HG02938 (cell line): ENCODE data around the gene AQP9.

Source experiments
- ATAC-seq: cut with Tn5 transposase; IDR thresholded peaks from one replicate; pipeline ENCODE4 v1.9.1; 2021; ENCODE audit warnings: mild to moderate bottlenecking, moderate library complexity; ENCODE audit not compliant: unreplicated experiment

The AQP9 gene

DNA sequence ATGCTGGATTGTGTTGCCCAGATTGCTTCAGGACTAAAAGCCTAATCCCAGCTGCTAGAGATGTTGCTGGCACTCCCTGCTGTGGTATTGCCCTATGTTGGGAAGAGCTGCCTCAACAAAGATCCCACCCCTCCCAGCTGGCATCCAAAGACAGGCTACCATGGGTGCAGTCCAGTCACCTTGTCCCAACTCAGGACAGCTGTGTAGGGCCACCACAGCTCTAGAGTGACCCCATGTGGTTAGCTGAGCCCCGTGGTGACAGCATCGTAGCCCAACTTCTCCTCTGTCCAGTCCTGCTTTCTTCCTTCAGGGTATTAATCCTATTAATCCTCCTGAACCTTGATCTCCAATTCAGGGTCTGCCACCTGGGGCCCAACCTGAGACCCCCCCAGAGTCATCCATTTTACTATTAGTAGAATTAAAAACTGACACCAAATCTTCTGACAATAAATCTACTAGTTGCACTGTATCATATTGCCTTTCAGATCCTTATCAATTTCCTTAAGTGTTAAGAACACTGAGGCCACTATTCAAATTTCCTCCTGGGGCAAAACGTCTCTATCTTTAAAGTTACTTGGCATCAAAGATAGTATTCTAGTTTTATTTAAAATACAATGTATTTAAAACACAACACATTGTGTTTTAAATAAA, 83.5 kb downstream of the AQP9 start:
- ATAC-seq = no peak

DNA sequence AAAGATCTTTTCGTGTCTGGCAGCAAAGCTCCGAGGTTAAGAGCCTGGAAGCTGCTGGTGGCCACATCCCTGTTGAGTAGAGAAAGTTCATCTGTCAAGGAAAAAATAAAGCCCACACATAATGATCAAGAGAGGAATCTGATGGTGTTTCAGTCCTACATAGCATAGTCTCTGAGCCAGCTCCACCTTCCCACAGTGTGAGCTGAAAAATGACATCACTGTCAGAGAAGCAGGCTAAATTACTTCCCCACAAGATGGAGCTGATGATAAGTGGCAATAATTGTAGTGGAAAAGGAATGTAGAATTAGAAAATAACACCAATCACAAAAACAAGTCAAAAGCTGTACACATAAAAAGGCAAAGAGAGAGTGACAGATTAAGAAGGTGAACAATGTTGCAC, 84.5 kb downstream of the AQP9 start:
- no peak for ATAC-seq

DNA sequence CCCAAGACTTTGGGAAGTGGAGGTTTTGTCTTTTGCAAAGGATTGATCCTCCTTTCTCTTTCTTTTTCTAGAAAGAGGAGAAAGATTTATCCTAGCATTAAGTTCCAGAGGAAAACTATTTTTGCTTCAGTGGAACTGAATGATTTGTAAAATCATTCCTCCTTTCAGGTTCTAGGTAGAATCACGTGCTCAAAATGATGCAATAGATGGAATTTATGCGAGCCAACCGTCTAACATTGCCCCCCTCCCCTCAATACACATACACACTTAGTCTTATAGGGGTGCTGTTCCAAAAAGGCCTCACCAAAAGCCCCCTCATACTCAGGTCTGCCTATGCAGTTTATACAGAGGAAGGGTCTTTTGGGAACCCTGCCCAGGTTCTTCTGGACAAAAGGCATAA, 85.3 kb downstream of the AQP9 start:
- ATAC-seq = no peak

DNA sequence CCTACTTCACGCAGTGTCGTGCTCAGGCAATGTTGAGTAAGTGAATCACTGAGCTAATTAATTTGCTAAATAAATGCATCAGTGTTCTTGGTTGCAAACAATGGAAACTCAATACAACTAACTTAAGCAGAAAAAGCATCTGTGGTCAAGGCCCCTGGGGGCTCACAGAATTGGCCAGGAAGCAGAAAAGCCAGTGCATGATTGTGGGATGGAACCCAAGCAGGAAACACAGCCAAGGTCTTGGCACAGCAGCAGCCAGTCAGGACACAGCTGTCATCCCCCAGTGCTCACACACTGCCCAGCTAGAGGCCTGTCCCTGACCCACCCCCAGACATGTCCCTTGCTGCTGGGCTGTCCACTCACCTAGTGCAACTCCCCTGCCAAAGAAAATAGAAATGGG, 85.9 kb downstream of the AQP9 start:
- ATAC-seq = no peak

DNA sequence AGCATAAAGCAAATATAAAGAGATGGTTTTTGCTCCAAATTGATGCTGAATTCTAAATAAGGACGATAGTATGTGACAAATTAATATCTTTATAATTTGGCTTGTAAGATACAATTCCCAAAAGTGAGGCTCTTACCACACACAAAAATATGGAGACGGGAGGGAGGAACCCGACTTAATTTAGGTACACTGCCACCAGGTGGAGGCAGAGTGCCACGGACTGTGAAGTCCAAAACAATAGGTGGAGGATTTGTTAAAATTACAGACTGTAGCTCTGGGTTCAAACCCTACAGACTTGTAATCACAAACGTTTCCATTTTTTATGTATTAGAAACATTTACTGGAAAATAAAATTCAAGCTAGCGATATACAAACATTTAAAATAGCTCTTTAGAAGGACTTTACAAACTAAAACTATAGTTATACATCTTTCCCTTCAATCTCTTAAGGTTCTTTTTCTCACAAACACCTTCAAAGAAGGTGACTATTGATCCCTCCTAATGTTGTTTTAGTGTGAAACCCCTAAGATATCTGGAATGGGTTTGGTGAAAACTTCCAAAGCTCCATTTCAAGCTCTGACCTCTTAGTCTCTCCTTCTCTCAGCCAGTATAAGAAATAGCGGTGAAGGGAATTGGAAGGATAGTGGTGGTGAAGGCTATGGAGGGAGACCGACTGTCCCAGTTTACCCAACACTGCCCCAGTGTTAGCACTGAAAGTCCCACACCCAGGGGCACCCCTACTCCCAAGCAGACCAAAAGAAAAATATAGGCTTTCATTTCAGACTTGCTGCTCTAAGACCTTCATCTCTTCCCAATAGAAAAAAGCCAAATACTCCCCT, 89.7 kb downstream of the AQP9 start:
- ATAC-seq = no peak

DNA sequence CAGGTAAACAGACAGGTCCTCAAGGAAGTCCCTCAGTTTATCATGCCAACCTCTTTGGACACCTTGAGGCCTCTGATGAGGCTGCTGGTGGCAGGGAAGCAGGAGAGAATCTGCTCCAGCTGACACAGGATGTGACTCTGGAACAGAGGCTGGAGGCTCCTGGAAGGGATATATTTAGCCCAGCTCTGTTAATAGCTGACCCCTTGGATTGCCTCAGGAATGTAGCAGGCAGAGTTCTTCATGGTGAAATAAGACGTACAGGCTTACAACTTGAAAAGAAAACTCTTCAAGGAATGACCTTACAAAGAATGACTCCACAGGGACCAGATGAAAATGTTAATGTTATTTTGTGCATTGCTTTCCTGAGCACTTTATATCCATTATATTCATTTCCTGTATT, 90.5 kb downstream of the AQP9 start:
- ATAC-seq = no peak

DNA sequence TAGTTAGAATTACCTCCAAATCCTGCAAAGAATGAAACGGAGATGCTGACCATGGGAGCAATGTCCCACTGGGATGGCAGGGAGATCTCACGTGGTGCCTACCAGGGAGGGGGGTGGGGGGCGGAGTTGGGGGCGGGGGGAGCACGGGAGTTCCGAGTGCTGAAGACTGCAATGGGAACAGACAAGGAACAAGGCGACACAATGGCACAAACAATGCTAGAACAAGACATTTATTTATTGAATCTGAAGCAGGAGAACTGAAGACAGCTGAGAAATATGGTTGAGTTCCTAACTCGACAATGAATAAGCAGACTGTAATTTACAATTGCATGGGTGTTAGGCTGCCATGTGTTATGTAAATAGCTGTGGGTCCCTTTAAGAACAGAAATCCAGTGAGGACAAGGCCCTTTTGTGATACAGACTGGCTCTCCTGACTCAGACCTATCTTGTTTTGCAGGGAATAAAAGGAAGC, 91.2 kb downstream of the AQP9 start:
- ATAC-seq = no peak

DNA sequence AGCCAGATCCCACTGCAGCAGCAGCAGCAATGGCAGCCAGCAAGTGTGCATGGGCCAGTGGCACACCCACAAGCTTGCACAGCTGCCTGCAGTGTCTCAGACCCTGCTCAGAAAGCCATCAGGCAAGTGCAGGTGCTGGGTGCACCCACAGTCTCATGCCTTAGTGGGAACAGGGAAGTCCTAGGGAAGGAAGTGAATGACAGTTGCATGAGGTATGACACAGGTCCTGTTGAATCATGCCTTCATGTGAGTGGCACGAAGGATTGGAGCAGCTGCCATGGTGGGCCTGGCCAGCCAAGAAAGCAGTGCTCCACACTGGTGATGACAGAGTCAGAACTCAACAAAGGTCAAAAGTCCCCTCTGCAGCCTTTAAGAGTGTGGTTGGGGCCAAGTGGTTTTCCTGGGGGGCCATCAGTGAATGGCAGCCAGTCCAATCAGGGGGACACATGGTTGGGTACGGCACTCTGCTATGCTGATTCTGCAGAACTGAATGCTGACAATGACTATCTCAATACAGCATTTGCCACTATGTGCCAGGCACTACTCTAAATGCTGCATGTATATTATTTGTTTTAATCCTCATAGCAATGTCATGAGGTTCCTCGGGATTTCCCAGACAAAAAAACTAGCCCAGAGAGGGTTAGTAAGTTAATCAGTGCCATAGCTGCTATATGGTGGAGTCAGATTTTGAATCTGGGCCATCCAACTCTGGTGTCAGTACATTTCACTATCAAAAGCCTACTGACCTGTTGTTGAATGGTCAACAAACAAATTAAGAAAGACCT, 94.3 kb downstream of the AQP9 start:
- ATAC-seq = no peak

DNA sequence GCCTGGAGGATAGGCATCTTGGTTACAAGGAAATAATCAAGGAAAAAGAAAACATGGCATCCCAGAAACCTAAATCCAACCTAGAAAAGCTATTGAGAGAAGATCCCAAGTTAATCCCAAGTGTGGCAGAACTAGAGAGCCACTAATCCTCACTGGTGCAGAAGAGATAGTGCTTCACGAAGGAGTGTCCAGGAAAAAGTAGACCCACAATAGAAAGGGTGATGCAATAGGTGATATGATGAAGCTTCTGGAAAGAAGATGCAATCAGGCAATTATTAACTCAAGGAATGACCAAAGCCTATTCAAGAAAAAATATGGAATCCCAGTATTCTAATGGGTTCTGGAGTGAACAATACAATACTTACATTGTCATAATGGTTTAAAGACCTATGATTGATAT, 95.2 kb downstream of the AQP9 start:
- no peak for ATAC-seq
